GM12874 (cell line): ENCODE measurements around the gene HS1BP3.
A peak's percentile ranks its signal among the peaks of the same experiment; 100 is the strongest.

Source experiments
- TF ChIP-seq, protein P1 (sequence below): IDR thresholded peaks from 2 replicates; pipeline ENCODE4 v1.5.1; 2011; ENCODE audit warnings: low read depth, mild to moderate bottlenecking, control low read depth, low read length, moderate library complexity; ENCODE audit not compliant: insufficient read depth

The HS1BP3 gene

DNA sequence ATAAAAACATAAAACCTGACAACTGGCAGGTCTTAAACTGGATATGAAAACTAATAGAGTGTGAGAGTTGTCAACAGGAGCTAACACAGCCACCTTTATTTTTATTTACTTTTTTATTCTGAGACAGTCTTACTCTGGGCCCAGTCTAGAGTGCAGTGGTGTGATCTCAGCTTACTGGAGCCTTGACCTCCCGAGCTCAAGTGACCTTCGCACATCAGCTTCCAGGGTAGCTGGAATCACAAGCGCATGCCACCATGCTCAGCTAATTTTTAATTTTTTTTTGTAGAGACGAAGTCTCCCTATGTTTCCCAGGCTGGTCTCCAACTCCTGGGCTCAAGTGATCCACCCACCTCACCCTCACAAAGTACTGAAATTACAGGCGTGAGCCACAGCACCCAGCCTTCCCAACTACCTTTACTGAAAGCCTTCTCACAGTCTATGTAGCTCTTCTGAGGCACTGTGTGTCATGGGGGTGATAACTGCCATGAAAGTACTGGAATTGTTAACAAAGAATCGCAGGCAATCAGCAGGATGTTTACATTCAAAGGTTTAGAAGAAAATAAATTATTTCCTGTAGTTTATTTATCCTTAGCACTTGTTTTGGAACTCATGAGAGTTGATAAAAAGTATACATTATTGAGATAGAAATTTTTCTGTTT lies 40.3 kb upstream of the HS1BP3 start:
- TF ChIP-seq, protein P1, sequence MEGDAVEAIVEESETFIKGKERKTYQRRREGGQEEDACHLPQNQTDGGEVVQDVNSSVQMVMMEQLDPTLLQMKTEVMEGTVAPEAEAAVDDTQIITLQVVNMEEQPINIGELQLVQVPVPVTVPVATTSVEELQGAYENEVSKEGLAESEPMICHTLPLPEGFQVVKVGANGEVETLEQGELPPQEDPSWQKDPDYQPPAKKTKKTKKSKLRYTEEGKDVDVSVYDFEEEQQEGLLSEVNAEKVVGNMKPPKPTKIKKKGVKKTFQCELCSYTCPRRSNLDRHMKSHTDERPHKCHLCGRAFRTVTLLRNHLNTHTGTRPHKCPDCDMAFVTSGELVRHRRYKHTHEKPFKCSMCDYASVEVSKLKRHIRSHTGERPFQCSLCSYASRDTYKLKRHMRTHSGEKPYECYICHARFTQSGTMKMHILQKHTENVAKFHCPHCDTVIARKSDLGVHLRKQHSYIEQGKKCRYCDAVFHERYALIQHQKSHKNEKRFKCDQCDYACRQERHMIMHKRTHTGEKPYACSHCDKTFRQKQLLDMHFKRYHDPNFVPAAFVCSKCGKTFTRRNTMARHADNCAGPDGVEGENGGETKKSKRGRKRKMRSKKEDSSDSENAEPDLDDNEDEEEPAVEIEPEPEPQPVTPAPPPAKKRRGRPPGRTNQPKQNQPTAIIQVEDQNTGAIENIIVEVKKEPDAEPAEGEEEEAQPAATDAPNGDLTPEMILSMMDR: no peak

DNA sequence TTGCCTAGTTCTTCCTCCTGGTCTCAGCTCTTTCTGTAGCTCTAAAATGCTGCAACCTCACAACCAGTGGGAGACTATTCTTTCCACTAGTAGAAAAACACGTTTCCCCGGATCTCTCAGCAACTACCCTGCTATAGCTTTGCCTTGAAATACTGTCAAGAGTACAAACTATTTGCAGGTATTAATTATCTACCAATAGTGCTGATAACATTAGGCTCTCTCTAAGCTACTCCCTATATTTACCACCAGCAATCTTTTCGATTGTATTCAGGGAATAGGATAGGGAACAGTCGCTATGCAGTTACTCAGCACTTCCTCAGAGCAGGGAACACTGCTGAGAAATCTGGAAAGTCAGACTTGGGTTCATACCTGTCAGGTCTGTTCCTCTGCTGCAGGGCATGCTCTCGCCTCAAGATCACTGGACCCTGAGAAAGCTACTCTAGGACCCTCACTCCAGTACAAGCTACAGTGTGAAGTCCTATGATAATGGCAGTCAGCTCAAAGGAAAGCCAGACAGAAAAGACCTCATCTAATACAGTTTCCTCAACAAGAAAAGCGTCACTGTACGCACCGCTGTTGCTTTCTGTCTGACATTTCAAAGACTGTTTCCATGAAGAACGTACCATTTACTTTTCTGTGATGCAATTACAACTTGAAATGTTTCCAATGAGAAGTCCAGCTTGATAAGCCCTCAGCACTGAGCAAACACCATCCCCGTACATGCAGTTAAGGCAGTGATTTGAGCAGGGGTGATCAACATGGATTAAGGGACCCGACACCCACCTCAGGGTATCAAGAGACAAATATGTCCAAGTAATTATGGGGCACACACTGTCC lies 38.7 kb upstream of the HS1BP3 start:
- TF ChIP-seq, protein P1: no peak

DNA sequence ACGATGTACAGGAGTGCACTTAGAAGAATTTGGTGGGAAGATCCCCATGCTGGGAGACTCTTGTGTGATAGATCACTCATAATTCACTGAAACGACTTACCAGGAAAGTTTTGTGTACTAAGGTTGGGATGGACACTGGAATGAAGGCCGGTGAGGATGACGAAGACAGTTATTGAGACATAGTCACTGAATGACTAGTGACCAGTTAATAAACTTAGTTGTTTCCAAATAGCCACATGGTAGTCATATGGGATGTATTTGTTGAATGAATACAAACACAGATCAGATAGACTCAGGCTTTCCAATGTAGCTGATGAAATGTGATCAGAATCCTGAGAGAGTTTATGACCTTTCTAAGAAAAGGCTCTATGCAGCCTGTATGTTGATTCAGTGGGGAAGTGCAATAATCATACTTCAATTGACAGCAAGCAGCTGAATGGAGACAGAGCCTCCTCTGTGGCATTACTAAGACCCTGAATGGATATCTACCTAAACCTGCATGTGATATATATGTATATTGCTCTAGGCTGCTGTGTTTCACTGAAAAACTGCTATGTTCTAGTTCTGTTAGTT lies 36.4 kb upstream of the HS1BP3 start:
- TF ChIP-seq, protein P1: no peak

DNA sequence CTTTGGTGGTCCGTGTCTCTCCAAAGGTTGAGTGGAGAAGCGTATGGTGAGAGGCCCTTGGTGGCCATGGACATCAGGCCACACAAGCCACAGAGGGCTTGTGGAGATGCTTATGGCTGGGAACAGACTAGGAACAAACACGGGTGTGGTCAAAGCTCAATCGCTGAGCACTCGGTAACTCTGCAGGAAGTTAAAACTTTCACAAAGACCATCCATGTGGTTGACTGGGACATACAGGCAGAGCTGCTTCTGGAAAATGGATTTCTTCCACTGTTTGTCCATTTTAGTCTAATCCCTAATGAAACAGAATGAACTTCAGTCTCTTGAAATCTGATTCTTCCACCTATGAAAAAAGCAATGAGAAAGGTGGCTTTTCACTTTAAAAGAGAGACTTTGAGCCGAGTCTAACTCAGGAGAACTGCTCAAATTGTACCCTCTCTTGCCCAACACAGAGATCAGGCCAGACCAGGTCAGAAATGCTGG lies 33.7 kb upstream of the HS1BP3 start:
- TF ChIP-seq, protein P1: no peak

GRCh38 chr2:20682167-20682920 lies 31.4 kb upstream of the HS1BP3 start:
- TF ChIP-seq, protein P1: peak; percentile 28; the same call in 1 of the 2 replicates

DNA sequence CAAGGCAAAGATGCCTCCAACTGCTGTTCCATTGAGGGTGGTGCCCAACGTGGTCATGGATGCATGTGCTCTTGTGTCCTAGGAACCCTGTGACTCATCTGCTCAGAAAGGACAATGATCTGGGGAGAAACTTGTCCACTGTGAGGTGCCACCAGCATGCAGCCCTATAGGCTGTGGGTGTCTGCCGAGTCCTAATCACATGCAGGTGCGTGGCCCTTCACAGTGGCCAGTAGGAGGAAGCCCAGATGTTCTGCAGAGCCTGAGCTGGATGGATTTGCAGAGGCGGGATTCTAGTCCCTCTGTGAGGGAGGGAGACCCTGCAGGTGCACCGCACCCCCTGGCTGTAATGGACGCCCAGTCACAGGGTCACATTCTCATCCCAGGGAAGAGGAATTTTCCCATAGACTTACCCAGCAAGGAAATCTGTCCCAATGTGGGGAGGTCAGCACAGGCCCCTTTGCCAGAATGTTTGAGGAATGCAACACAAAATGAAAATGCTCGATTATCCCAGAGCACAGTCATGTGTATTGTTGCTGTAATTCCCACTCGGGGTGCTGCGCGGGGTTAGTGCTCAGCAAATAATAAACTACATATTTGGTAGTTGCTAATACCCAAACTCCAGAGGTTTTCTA lies 30.0 kb upstream of the HS1BP3 start:
- TF ChIP-seq, protein P1: no peak
